ENCODE data around the gene NACA2.

DNA sequence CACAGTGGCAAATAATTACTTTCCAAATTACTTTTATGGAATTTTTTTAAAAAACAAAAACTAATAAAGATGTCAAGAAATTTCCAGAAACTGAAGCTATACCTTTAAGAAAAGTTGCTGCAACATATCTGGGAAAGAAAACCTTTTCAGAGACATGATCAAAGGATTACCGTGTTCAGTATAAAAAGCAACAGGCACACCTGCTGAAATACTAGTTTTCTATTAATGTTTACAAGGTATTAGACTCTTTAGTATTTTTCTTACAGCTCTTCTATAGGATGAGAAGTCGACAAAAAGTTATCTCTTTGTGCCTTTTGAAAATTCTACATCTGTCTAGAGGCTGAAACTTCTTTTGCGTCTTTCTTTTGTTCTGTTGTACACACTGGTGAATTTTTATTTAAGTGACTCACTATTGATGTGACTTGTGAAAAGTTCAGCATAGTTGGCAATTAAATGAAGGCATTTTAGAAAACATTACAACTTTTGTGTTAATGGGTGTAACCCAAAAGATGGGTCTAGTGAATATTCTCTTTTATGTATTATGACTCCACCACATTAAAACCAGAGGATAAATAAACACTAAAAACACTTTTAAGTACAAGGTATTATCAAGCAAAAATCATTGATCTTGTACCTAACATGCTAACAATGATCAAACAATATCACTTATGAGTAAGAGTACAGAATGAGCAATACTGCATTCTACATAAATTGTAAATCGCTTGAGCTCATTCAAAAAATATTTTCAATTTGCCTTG is 23.8 kb downstream of the NACA2 start:
- no peak for TF ChIP-seq EZH2 (IDR thresholded peaks at IDR 0.05; ENCODE audit: borderline replicate concordance, insufficient read depth, low read depth, low read length, poor library complexity, severe bottlenecking)
- TF ChIP-seq, protein P1, sequence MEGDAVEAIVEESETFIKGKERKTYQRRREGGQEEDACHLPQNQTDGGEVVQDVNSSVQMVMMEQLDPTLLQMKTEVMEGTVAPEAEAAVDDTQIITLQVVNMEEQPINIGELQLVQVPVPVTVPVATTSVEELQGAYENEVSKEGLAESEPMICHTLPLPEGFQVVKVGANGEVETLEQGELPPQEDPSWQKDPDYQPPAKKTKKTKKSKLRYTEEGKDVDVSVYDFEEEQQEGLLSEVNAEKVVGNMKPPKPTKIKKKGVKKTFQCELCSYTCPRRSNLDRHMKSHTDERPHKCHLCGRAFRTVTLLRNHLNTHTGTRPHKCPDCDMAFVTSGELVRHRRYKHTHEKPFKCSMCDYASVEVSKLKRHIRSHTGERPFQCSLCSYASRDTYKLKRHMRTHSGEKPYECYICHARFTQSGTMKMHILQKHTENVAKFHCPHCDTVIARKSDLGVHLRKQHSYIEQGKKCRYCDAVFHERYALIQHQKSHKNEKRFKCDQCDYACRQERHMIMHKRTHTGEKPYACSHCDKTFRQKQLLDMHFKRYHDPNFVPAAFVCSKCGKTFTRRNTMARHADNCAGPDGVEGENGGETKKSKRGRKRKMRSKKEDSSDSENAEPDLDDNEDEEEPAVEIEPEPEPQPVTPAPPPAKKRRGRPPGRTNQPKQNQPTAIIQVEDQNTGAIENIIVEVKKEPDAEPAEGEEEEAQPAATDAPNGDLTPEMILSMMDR (IDR thresholded peaks at IDR 0.05), result no peak

Measured in B cell (primary cell).